ENCODE measurements around the gene KAT6B.

KAT6B gene

DNA sequence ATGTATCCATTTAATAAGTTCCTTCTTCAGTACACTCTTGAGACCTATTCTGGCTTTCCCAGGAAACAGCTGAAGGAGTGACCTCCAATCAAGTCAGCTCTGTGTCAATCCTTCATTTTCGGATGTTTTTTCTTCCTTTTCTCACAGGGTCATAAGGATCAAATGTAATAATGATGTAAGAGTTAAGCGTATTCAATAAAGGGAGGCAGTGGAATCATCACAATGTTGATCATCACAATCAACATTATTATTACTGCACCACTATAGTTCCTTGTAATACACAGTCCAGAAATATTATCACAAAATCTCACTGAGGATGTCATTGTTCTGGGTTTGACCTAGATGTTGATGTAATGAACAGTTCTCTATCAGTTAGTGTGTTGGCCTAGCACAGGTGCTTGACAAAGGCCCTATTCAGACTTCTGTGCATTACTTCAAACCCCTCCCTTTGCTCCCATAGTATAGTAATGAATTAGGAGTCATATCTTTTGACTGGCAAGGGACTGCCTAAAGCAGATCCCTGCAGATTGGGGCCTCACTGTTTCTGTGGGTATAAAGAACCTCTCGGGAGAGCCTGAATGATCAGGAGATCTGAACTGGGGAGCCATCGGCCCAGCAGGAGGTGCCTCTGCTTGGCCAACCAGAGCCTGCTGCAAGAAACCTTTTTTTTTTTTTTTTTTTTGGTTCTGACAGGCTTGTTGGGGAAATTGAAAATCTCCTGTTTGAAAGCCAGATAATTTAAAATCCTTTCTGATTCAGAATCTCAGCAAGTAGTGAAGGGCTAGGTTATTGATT, 100.6 kb downstream of the KAT6B start:
- H3K4me1 Mint-ChIP-seq = peaks cover 62% of the 10 kb centered on the region
- no peak overlapping the region for H3K27ac Mint-ChIP-seq
- H3K27me3 Mint-ChIP-seq = no peaks in the 10 kb centered on the region
- H3K9me3 Mint-ChIP-seq = no peaks in the 10 kb centered on the region
- no peak overlapping the region for H3K4me3 Mint-ChIP-seq
- peaks cover 3% of the 10 kb centered on the region for H3K36me3 Mint-ChIP-seq

DNA sequence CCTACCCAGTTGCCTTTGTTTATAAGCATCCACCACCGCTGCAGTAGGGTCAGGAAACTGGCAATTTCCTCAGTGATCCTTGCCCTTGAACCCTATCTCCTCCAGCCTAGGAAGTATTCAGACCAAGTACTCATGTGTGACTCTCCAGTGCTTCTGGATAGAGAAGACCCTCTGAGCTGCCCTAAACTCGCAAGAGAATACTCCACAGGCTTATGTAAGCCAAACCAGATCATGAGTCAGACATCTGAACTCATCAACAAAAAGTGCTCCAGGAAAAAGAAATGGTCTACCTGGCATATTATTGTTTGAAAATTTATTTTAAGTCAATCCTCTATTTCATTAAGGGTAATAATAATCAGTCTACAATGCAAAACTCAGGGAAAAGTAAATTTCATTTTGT, 101.3 kb downstream of the KAT6B start:
- Mint-ChIP-seq H3K4me3 (no peak overlapping the region), H3K36me3 (peaks cover 6% of the 10 kb centered on the region), H3K27ac (no peak overlapping the region), H3K27me3 (no peaks in the 10 kb centered on the region), H3K9me3 (no peaks in the 10 kb centered on the region), H3K4me1 (peaks cover 62% of the 10 kb centered on the region)

DNA sequence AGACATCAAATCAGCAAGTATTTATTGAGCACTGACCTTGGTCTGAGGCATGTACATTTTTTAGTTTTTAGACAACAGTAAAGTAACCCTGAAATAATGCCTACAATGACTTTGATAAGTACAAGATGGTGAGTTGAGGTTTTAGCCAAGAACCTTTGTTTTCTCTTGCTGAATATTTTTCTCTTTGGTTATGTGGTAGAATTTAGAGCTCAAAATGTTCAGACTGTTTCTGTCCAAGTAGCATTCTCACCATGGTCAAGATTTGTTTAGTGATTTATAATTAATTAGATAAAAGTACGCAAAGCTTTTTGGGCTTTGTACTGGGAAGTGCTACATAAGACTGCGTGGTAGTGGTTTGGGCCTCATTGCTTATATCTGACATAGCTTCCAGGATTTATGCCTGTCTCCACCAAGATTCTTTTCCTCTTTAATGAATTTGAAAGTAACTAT, 102.4 kb downstream of the KAT6B start:
- H3K27ac Mint-ChIP-seq = no peak overlapping the region

DNA sequence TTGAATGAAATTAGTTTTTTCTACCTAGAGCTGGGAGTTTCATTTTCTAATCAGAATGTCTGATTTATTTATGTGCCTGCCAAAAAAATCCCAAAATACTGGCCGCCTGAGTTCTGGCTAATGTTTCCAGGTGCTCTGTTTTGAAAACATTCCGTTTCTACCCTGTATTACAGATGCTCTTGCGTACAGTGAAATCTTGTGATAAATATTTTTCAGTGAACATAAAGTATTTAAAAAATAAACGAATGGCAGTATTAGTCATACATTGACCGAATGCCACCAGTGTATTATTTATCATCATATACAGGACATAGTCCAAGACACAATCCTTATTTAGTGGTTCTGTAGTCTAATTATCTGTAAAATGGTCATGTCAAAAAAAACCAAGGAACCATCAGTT, 102.8 kb downstream of the KAT6B start:
- Mint-ChIP-seq H3K4me1 (peaks cover 59% of the 10 kb centered on the region), H3K27me3 (no peaks in the 10 kb centered on the region), H3K9me3 (no peaks in the 10 kb centered on the region), H3K36me3 (peaks cover 6% of the 10 kb centered on the region), H3K27ac (no peak overlapping the region), H3K4me3 (no peak overlapping the region)

More for the DNA sequence above, 102.4 kb downstream of the KAT6B start:
- Mint-ChIP-seq H3K9me3 (no peaks in the 10 kb centered on the region), H3K4me1 (peaks cover 60% of the 10 kb centered on the region), H3K27me3 (no peaks in the 10 kb centered on the region), H3K4me3 (no peak overlapping the region), H3K36me3 (peaks cover 6% of the 10 kb centered on the region)

DNA sequence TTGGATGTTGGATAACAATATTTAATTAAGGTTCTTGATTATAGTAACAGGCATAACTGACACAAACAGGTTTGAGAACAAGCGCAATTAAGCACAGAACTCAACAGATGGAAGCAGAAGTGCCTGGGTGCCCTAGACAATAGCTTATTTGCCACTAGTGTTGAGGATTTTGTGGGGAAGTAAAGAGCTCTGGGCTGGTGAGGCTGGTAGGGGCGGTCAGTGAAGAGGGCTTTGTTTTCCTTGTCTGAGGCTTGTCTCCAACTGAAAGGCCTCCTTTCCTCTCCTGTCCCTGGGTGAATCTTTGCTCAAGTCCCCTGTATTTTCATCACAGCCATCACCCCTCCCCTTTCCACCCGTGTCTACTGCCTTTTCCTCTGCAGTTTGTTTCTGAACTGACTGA, 104.6 kb downstream of the KAT6B start:
- Mint-ChIP-seq H3K27me3 (no peaks in the 10 kb centered on the region), H3K4me1 (peaks cover 56% of the 10 kb centered on the region), H3K4me3 (no peak overlapping the region), H3K36me3 (peaks cover 11% of the 10 kb centered on the region), H3K27ac (no peak overlapping the region), H3K9me3 (no peaks in the 10 kb centered on the region)

DNA sequence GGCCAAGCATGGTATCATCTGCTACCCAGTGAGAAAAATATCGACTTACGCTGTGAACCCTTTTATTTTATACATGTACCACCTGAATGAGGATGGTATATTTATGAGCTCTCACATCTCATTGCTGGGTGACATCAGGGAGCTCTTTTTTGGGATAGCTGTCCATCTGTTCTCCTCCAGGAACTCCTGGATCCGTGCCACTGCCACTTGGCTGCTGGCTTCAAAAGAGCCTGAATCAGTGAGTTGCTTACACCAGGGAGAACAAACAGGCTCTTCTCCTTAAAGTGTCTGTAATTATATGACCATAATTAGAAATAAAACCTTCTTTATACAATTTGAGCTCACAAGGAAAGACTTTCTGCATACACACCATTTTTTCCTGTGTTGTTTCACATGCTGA, 106.2 kb downstream of the KAT6B start:
- Mint-ChIP-seq H3K27ac (no peak overlapping the region), H3K36me3 (peaks cover 11% of the 10 kb centered on the region), H3K27me3 (no peaks in the 10 kb centered on the region), H3K9me3 (no peaks in the 10 kb centered on the region), H3K4me3 (no peak overlapping the region), H3K4me1 (peaks cover 56% of the 10 kb centered on the region)

DNA sequence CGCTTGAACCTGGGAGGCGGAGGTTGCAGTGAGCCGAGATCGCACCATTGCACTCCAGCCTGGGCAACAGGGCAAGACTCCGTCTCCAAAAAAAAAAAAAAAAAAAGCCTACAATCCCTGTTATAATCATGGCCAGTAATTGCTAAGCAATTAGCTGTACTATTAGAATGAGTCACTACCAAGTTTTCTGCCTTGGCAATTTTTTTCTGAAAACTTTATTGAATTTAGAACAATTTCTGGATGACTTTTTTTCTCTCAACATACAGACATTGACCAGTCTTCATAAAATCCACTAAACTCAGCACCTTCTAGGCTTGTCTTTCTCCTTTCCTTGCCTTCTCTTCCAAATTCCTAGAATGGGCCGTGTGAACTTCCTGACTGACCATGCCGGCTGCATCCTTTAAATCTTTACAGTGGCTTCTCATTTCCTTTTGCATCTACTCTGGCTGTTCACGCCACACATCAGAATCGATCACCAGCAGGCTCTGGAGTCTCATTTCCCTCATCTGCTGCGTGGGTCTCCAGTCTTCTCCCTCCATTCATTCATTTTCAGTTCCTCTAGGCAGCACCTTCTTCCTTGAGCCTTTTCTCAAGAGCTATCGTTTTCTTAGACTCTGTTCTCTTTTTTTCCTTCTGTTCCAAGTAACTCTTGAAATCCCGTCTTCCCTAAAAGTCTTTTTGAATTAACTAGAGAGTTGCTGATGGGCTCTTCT, 107.9 kb downstream of the KAT6B start:
- H3K4me3 Mint-ChIP-seq = no peak overlapping the region
- H3K4me1 Mint-ChIP-seq = peaks cover 51% of the 10 kb centered on the region
- no peaks in the 10 kb centered on the region for H3K27me3 Mint-ChIP-seq
- peaks cover 10% of the 10 kb centered on the region for H3K36me3 Mint-ChIP-seq
- no peaks in the 10 kb centered on the region for H3K9me3 Mint-ChIP-seq
- no peak overlapping the region for H3K27ac Mint-ChIP-seq

DNA sequence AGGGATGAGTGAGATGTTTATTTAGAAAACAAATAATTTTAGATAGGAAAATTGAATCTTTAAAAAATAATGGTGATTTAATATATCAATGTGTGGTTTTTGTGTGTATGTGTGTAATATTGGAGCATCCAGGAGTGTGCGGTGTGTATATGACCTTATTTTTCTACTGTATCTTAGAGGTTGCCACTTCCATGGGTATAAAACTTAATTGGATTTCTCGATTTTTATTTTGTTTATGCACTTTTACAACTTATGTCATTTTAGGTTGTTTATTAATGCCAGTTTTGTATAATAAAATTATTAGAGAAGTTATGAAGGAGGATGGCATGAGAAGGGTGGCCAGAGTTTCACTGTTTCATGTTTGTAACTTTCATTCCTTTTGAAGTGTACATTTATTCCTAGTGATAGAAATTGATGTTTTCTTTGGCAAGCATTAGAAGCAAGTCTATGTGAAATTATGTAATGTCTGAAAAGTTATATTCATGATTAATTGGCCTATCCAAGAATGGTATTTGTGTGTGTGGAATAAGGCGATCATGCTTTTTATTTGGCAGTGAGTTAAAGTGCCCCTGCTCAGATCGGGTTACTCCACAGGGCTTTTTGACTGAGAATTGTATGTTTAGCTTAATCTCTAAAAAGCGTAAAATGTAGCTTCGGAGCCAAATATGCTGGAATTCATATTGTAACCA, 110.3 kb downstream of the KAT6B start:
- H3K27ac Mint-ChIP-seq = no peak overlapping the region
- peaks cover 13% of the 10 kb centered on the region for H3K36me3 Mint-ChIP-seq
- peaks cover 58% of the 10 kb centered on the region for H3K4me1 Mint-ChIP-seq
- H3K4me3 Mint-ChIP-seq = no peak overlapping the region
- no peaks in the 10 kb centered on the region for H3K9me3 Mint-ChIP-seq
- H3K27me3 Mint-ChIP-seq = no peaks in the 10 kb centered on the region

DNA sequence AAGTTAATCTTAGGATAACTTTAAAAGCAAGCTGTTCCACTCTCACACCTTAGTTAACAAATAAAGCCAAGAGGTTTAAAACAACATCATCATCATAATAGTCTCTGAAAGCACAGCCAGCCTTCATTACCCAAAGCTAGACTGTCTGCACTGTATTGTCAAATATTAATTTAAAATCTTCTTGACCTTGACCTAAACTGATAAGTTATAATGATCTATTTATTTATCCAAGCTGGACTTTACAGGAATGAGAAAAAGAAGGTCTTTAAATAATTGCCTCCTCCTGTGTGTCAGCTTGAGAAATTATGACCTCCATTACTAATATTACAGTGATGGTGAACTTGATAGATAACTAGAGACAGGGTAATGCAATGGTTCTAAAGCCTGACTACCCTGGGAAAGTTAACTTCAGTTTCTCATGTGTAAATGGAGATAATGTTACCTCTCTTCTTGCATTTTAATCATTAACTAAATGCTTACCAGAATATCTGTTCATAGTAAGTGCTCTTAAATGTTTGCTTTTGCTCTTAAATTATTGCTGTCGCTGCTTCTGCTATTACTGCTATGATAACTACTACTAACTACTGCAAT, 111.0 kb downstream of the KAT6B start:
- H3K27me3 Mint-ChIP-seq = no peaks in the 10 kb centered on the region
- H3K4me3 Mint-ChIP-seq = no peak overlapping the region
- no peak overlapping the region for H3K27ac Mint-ChIP-seq
- H3K9me3 Mint-ChIP-seq = no peaks in the 10 kb centered on the region
- H3K4me1 Mint-ChIP-seq = peaks cover 51% of the 10 kb centered on the region
- peaks cover 8% of the 10 kb centered on the region for H3K36me3 Mint-ChIP-seq

DNA sequence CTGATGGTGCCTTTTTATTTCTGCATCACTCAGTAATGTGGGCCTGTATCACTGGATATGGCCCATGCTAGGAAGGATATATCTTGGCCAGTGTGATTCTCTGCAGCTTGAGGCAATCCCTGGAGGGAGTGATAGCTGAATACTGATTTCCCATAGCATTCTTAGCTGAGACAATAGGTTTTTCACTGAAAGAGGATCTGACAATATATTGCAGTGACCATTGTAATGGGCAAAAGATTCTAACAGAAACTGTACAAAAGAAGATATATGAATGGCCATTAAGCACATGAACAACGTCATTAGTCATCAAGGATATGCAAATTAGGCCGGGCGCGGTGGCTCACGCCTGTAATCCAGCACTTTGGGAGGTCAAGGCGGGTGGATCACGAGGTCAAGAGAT, 117.8 kb downstream of the KAT6B start:
- Mint-ChIP-seq H3K36me3 (peaks cover 12% of the 10 kb centered on the region), H3K4me3 (no peak overlapping the region)

DNA sequence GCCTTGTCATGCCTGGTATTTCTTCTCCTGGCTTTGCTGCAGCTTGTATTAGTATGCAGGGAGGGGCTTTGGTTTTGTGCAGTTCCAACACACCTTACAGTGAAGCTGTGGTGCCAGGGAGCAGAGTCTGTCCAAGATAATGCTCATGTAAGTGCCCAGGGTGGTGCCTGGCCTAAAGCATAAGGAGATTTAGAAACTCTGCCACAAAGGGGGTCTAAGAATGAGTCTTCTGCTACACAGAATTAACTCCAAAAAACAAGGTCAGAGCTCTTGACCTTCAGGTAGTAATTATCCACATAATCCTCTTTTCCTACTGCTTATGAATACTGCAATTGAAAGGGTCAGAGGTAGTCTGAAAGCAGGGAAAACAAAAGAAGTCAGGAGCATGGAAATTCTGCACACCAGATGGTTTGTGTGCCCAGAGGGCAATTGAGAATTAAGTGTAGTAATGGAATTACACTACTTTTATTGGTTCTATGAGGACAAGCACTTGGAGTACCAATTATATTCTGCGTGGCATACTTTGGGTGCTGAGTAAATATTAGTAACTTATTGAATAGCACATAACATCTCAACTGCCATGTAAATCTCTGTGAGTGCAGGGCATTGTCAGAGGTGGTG, 121.5 kb downstream of the KAT6B start:
- Mint-ChIP-seq H3K36me3 (peaks cover 16% of the 10 kb centered on the region), H3K27ac (peak overlapping the region; percentile 30), H3K27me3 (no peaks in the 10 kb centered on the region), H3K4me1 (peaks cover 63% of the 10 kb centered on the region), H3K4me3 (no peak overlapping the region), H3K9me3 (peaks cover 7% of the 10 kb centered on the region)

More for the DNA sequence above, 117.8 kb downstream of the KAT6B start:
- Mint-ChIP-seq H3K9me3 (peaks cover 7% of the 10 kb centered on the region), H3K27me3 (no peaks in the 10 kb centered on the region), H3K4me1 (peaks cover 46% of the 10 kb centered on the region), H3K27ac (no peak overlapping the region)

DNA sequence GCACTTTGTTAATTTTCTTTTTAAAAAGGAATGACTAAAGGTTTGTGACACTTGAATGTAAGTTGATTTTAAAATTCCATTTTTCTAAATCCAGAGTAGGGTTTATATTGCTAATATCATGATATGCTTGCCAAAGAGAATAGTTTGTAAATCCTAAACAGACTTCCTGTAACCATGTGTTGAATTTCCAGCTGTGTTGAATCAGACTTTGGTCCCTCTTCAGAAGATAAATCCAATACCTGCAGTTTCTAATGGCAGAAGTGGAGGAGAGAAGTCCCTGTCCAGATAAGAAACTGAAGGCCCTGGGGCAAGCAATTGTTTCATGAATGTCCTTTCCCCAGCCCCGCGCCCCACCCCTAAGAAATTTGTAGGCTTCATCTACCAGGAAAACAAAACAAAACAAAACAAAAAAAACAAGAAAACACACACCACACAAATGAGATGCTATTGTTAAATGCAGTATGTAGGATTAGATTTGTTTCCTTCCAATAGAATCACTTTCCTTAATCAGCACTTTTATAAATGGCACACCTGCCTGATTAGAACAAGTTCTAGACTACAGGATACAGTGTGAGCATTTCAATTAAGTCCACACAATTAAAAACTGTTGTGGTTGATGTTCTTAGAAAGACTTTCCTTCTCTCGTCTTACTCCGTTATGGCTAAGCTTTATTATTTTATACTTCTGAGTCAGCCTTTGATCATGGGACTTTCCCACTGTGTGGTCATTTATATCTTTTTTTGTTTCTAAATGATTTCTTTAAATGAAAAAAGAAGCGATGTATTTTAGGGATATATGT, 122.8 kb downstream of the KAT6B start:
- H3K27me3 Mint-ChIP-seq = no peaks in the 10 kb centered on the region
- peaks cover 65% of the 10 kb centered on the region for H3K4me1 Mint-ChIP-seq
- H3K27ac Mint-ChIP-seq = no peak overlapping the region
- no peak overlapping the region for H3K4me3 Mint-ChIP-seq
- no peaks in the 10 kb centered on the region for H3K9me3 Mint-ChIP-seq
- peaks cover 11% of the 10 kb centered on the region for H3K36me3 Mint-ChIP-seq

DNA sequence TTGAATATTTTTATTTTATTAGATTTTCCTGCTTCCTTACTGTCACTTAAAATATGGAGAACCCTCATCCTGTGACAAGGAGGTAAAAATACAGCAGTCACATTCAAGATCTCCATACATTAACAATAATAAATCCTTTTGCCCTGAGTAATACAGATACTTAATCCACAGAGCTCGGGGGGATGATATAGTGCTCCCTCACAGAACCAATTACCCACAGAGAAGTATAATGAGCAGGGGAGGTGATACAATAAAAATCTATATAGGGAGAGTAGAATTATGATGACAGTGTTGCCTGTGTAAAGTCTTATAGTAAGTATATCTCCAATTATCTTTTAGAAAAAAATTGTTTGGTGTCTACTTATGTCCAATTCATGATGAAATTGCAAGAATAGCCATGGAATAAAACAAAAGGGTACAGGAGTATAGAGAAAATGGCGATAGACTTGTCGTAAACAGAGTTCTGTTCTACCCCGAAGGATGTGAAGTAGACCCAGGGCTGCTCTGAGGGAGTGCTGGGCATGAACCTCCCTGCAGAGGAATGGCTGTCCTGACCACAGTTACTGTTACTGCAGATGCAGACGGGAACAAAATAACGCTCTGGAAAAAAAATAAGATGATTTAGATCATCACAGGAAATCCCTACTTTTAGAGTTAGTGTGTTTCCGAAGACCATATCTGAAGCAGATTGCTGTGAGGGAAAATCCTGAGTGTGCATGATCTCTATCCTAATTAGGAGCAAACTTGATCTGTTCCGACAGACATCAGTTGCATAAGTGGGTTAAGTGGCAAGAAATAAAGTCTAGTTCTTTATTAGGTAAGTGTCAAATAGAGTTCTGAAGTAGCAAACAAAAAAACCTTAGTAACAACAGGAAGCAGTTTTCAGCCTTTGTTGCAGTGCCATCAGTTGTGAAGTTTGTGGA, 123.7 kb downstream of the KAT6B start:
- H3K27me3 Mint-ChIP-seq = no peaks in the 10 kb centered on the region
- peak overlapping the region; percentile 41 for H3K27ac Mint-ChIP-seq
- H3K4me1 Mint-ChIP-seq = peaks cover 68% of the 10 kb centered on the region

DNA sequence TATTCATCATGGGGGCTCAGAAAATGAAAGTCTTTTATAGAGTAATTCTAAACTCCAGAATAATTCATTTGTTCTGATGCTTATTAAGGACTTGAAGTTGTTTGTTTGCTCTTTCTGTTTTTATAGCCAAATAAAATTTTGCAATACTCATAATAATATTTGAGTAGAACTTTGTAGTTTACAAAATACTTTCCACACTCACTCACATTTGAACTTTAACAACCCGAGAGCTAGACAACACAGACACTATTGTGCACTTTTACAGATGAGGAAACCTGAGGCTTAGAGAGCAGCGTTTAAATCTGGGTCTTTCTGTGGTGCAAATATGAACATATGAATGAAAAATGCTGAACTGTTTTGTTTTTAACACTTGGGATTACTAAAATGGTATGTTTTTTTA, 126.8 kb downstream of the KAT6B start:
- Mint-ChIP-seq H3K27ac (peak overlapping the region; percentile 4), H3K4me3 (no peak overlapping the region), H3K36me3 (peaks cover 9% of the 10 kb centered on the region), H3K9me3 (no peaks in the 10 kb centered on the region), H3K27me3 (no peaks in the 10 kb centered on the region), H3K4me1 (peaks cover 63% of the 10 kb centered on the region)

More for the DNA sequence above, 123.7 kb downstream of the KAT6B start:
- Mint-ChIP-seq H3K9me3 (no peaks in the 10 kb centered on the region), H3K36me3 (peaks cover 12% of the 10 kb centered on the region), H3K4me3 (no peak overlapping the region)
